SK-N-SH treated with all-trans-retinoic acid at 6 μM for 48 hours (cell line): Measurements from ENCODE around the gene DNAJC27.

Experiments used
- PATZ1 ChIP-seq: fragments of 250-450 bp; sonication (Bioruptor Pico); IDR thresholded peaks from 2 replicates; pipeline ENCODE4 v1.8.0; 2020; ENCODE audit warnings: mild to moderate bottlenecking, moderate library complexity, borderline replicate concordance
- PPARA ChIP-seq: fragments of 250-450 bp; sonication (Bioruptor Pico); IDR thresholded peaks from 2 replicates; pipeline ENCODE4 v1.5.0; 2020; ENCODE audit warnings: mild to moderate bottlenecking, borderline replicate concordance
- TOX ChIP-seq: fragments of 250-450 bp; sonication (Bioruptor Pico); IDR thresholded peaks from 2 replicates; pipeline ENCODE4 v1.8.0; 2021; ENCODE audit warnings: mild to moderate bottlenecking, moderate library complexity, borderline replicate concordance
- TSHZ2 ChIP-seq: fragments of 250-450 bp; sonication (Bioruptor Pico); IDR thresholded peaks from 2 replicates; pipeline ENCODE4 v1.5.0; 2020; ENCODE audit warnings: mild to moderate bottlenecking, moderate library complexity
- ZFP30 ChIP-seq: fragments of 450-650 bp; formaldehyde crosslinking; IDR thresholded peaks from 2 replicates; pipeline ENCODE4 v1.5.0; 2022; ENCODE audit warnings: mild to moderate bottlenecking, moderate library complexity

GRCh38 chr2:24906466-24906865, 65.3 kb downstream of the DNAJC27 start:
- TF ChIP-seq PATZ1, result no peak
- no peak for TF ChIP-seq PPARA
- no peak for TF ChIP-seq TOX
- no peak for TF ChIP-seq TSHZ2 (CRISPR knock-in tag)
- no peak for TF ChIP-seq ZFP30 (CRISPR knock-in tag)
